GM18868 (cell line): ENCODE results near the gene COL5A1.

Source experiments
- ATAC-seq: cut with Tn5 transposase; IDR thresholded peaks from one replicate; pipeline ENCODE4 v1.9.1; 2021; ENCODE audit warnings: mild to moderate bottlenecking, moderate library complexity; ENCODE audit not compliant: unreplicated experiment

COL5A1 gene

DNA sequence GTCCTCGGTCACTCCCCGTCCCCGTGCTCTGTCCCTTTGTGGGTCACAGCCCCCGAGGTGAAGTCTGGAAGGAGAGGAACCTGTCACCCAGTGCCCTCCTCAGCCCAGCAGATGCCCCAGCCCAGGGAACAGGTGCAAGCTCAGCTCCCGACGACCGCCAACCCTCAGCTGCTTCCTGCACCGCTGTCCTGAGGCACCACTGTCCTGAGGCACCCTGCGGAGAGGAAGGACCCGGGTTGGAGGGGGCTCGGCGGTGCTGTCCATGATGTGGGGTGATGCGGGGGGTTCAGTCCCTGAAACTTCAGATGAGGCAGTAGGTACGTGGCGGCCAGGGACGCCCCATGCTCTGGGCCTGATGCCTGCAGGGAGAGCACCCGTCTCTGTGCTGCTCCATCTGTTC, 81.4 kb downstream of the COL5A1 start:
- ATAC-seq = no peak

DNA sequence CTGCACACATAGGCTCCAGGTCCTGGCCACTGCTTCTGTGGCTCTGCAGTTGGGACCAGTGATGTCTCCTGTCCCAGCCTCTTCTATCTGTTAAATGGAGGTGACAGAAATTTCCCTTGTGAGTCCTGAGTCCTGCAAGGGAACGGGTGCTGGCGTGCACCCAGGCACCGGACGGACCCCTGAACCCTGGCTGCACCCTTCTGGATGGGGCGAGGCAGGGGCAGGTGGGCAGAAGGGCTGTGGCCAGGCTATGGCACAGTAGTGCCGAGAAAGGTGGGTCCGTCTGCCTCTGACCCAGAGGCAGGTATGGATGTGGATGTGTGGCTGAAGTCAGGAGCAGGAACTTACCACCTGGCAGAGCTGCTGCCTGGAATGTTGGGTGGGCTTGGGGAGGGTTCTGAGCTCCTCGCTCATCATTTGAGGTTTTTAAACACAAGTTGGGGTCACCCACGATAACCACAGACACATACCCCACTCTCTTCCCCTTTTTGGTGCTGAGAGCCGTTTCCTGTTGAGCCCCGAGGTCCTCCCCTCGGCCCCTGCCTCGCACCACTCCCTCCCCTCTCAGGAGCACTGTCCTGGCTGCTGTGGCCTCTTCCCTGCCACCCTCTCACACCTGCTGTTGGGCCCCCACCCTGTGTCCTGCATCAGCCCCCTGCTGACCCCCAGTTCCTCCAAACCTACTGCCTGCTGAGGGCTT, 82.0 kb downstream of the COL5A1 start:
- no peak for ATAC-seq

GRCh38 chr9:134724202-134724911, 82.8 kb downstream of the COL5A1 start:
- ATAC-seq = no peak

GRCh38 chr9:134724912-134725604, 83.5 kb downstream of the COL5A1 start:
- ATAC-seq = no peak

- no peak for ATAC-seq
These were observed 84.0 kb downstream of the COL5A1 start for GRCh38 chr9:134725605-134725940.

DNA sequence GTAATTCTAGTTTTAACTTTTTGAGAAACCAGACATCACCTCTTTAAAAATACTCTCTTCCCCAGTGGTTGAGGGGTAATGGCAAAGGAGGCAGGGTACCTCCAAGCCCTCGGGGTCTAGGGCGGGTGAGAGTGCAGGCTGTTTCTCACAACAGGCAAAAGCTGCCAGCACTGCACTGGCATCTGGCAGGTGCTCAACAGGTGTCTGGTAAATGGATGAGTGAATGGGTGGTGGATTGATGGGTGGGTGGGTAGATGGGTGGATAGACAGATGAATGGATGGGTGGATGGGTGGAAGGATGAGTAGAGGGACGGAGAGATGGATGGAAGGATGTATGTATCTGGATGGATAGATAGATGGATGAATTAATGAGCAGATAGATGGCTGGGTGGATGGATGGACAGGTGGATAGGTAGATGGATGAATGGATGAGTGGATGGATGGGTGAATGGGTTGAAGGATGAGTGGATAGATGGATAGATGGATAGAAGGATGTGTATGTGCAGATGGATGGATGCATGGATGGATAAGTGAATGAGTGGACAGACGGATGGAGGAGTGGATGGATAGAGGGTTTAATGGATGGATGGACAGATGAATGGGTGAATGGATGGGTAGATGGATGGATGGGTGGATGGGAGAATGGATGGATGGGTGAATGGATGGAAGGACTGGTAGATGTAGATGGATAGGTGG, 84.6 kb downstream of the COL5A1 start:
- ATAC-seq = no peak

- ATAC-seq = no peak
These were observed 85.1 kb downstream of the COL5A1 start for GRCh38 chr9:134726722-134727034.

DNA sequence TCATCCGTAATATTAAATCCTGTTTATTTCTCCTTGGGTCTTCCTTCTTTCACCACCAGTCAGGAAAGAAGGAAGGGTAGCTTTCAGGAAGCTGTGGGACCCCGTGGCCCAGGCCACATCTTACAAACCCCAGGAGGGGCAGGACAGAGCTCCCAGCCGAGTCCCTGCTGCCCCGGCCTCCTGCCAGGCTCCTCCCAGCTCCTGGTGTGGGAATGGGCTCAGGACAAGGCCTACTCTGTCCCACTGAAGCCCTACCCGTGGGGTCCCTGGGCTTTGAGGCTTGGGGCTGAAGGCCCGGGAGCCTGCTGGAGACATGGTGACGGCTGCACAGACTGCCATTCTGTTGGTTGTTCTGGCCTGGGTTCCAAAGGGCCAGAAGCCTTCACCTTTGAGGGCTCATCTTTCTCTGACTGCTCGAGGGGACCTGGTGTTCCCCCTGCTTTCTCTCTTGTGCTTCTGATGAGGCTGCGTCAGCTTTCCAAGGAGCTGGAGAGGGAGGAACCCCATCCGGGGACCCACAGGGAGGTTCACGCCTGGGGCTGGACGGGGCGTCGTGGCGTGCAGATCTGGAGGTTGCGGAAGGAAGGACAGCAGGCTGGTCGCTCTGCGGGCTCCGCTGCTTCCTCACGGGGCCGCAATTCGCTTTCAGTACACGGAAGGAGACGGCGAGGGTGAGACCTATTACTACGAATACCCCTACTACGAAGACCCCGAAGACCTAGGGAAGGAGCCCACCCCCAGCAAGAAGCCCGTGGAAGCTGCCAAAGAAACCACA, 86.6 kb downstream of the COL5A1 start:
- ATAC-seq = no peak

DNA sequence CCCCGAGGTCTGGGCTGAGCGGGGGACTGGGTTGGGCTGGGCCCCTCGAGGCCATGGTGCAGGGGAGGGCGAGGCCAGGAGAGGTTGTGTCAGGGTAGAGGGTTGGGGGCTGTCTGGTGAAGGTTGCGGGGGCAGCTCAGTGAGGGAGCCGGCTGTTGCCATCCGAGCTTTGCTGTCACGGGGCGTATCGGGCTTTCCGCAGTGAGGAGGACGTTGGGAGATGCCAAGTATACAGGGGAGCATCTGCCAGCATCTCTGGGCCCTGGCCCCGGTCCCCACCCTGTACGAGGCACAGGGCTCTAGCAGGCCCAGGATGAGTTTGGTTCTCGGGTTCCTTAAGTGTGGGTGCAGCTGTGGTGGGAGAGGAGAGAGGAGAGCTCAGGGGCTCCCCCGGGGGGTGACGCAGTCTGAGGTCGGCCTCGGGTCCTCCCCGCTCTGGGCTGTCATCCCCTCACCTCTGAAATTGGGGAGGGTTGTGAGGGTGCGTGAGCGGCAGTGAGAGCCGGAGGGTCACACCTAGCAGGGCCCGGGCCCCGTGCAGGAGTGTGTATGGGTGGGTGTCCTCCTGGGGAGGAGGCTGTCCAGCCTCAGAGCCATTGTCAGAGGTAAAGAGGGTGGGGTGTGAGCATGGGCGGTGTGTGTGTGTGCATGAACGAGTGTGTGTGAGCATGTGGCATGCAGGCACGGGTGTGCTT, 87.3 kb downstream of the COL5A1 start:
- ATAC-seq = no peak

DNA sequence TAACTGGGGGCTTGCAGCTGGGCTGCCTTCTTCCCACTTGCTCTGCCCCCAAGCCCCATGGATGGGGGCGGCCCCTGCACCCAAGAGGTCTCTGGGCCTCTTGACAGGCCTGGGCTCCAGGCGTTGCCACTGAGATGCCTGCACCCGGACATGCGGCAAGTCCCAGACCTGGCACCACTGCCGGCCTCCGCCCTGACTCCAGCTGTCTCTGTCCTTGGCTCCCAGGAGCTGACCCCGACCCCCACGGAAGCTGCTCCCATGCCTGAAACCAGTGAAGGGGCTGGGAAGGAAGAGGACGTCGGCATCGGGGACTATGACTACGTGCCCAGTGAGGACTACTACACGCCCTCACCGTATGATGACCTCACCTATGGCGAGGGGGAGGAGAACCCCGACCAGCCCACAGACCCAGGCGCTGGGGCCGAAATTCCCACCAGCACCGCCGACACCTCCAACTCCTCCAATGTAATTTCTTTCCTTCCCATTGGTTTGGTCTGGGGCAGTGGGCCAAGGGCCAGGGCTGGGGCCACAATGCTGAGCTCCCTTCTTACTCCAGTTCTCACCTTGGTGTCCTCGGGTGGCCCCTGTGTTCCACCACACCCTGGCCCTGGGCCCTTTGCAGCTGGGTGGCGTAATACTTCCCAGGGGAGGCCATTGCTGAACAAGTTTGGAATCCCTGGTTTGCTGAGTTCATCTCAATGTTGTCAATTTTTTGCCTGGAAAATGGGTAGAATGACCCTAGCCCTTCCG, 88.6 kb downstream of the COL5A1 start:
- ATAC-seq = no peak

- no peak for ATAC-seq
These were observed 89.3 kb downstream of the COL5A1 start for GRCh38 chr9:134730761-134731496.

GRCh38 chr9:134731497-134732391, 90.1 kb downstream of the COL5A1 start:
- ATAC-seq = no peak

GRCh38 chr9:134732392-134733110, 90.9 kb downstream of the COL5A1 start:
- no peak for ATAC-seq

- ATAC-seq = no peak
These were observed 92.1 kb downstream of the COL5A1 start for GRCh38 chr9:134733480-134734232.

GRCh38 chr9:134734270-134734669, 92.7 kb downstream of the COL5A1 start:
- no peak for ATAC-seq

GRCh38 chr9:134735441-134736175, 94.0 kb downstream of the COL5A1 start:
- no peak for ATAC-seq
